ENCODE data around the gene RSKR.

DNA sequence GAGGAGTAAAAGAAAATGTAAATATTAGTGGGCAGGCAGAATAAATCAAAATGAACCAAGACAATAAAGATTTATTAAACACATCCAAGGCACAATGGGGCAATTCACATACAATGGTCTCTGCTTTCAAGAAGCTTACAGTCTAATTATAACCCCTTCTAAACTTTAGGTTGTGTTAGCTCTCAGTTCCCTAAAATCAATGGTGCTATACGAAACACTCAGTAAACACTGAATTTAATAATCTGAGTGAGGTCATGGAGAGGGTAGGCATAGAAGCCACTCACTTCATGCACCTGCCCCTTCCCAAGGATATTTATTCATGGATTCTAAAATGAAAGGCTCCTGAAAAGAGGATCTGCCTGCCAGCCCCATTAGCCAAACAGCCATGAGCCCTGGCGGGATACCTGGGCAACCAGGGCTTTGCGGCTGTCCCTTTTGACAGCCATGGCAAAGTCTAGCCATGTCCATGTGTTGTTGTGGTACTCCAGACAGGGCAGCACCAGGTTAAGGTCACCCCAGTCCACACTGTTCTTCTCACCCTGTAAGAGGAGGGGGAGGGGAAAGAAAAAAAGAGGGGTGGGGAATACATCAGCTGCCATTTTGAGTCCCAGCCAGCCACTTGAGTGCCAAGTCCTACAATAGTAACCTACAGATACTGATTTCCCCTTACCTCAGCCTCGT is 1.4 kb upstream of the RSKR start:
- no peak for TF ChIP-seq POLR2A (IDR thresholded peaks at IDR 0.05)
- TF ChIP-seq, protein P1, sequence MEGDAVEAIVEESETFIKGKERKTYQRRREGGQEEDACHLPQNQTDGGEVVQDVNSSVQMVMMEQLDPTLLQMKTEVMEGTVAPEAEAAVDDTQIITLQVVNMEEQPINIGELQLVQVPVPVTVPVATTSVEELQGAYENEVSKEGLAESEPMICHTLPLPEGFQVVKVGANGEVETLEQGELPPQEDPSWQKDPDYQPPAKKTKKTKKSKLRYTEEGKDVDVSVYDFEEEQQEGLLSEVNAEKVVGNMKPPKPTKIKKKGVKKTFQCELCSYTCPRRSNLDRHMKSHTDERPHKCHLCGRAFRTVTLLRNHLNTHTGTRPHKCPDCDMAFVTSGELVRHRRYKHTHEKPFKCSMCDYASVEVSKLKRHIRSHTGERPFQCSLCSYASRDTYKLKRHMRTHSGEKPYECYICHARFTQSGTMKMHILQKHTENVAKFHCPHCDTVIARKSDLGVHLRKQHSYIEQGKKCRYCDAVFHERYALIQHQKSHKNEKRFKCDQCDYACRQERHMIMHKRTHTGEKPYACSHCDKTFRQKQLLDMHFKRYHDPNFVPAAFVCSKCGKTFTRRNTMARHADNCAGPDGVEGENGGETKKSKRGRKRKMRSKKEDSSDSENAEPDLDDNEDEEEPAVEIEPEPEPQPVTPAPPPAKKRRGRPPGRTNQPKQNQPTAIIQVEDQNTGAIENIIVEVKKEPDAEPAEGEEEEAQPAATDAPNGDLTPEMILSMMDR (IDR thresholded peaks at IDR 0.05), result no peak
